Measurements from ENCODE around the gene KMT2C.

GRCh38 chr7:152122540-152122939, 313.3 kb downstream of the KMT2C start:
- TF ChIP-seq TOX (CRISPR knock-in tag; IDR thresholded peaks at IDR 0.05; ENCODE audit: borderline replicate concordance) (no peak), PATZ1 (CRISPR knock-in tag; IDR thresholded peaks at IDR 0.05; ENCODE audit: borderline replicate concordance) (no peak), ZFP3 (CRISPR knock-in tag; IDR thresholded peaks at IDR 0.05) (no peak)
